COLO668 (cell line): Measurements from ENCODE around the gene UMPS.

ENCODE experiments used
- DNase-seq: peaks from one replicate; lab custom pipeline; 2025; ENCODE audit not compliant: unreplicated experiment; lab: John Stamatoyannopoulos, UW

Gene UMPS

DNA sequence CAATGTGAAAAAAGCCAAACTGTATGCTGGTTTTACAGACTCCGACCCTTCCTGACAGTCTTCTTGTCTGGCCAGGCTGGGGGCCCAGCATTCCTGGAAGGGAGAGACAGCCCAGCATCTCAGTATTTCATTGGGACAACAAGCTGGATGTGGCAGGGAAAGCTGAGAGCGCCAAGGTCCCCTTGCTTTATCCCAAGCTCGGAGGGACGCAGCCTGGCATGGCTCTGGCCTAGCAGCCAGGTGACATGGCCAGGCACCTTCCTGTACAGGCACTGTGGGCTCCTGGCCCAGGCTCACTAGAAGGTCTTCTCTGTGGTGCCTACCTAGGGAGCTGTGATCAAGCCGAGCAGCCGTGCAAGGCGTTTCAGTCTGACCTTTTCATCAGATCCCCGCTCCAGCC is 33.0 kb downstream of the UMPS start:
- no peak for DNase-seq

DNA sequence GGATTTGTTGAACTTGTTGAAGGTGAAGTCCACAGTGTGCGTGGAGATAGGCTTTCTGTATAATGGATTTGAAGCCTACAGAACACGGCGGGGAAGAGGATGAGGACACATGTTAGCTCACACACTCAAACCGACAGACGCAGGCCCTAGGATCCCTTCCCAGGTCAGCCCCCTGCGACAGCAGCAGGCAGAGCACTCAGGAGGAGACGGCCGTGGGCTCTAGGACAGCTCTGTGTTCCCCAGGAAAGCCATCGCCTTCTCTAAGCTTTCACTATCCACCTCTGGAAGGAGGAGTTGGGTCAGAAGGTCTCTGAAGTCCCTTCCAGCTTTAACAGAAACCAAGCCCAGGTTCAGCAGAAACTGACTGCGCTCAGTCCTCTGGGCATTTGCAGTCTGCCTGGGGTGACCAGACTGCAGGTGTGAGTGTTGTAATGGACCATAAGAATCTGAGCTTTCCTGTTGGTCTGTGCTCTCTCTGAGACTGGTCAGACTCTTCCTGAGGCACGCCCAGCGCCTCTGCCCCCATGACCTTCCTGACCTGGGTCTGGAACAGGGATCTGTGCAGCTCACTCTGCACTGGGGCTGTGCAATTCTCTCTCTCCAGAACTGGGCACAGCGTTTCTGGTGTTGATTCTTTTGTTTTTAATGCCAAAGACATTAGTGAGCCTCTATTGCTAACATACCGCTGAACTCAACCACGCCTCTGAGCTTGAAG is 33.5 kb downstream of the UMPS start:
- DNase-seq: no peak

DNA sequence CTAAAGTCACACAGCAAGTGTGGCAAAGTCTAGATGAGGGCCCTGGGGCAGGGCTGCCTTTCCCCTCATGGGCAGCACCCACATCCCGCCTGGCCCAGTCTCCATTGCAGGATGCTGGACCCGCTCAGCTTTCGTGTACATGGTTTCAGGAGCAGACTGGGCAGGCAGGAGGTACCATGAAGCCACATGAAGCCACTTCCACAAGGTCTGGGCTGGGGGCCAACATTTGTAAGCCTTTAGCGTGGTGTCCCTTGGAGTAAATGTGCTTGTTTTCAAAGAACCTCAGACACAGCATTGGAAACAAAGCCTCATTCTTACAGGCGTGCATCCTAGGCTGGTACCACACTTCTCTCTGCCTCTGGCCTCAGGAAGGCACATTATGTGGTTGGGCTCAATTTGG is 34.5 kb downstream of the UMPS start:
- no peak for DNase-seq

GRCh38 chr3:124765197-124765840 is 35.1 kb downstream of the UMPS start:
- no peak for DNase-seq

- no peak for DNase-seq
Measured at GRCh38 chr3:124766113-124767095, 36.2 kb downstream of the UMPS start.

GRCh38 chr3:124767264-124767663 is 37.0 kb downstream of the UMPS start:
- DNase-seq: no peak

- no peak for DNase-seq
Measured at GRCh38 chr3:124767691-124768090, 37.4 kb downstream of the UMPS start.

DNA sequence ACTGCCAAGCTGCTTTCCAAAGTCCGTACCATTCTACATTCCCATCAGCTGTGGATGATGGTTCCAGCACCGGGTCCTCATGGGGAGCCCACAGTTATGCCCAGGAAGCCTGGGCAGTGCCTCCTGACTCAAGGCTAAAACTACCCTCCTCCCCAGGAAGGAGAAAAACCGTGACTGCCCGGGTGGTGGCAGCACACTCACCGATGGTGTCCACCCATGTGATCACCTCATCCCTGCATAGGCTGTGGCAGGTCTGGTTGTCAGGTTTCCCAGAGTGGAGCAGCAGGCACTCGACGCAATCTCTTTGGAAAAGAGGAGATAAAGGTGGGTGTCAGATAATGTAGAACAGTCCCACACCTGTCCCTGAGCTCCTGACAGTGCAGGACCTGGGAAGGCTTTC is 38.6 kb downstream of the UMPS start:
- DNase-seq: peak; percentile 43

DNA sequence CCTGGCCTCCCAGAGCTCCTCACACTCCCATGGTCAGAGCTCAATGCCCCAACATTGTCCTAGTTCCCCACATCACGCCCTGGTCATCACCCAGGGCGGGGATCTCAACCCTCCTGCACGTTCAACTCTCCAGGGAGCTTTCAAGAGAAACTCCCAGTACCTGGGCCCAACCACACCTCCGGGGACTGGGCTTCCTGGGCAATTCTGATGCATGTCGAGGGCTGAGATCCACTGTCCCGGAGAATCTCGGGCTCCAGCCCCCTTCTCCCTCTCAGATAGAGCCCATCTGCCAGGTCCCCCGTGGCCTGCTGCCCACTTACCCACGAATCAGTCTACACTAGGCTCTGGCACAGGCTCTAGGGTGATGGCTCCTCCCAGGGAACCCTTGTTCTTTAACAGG is 39.2 kb downstream of the UMPS start:
- DNase-seq: no peak

GRCh38 chr3:124770336-124771082 is 40.3 kb downstream of the UMPS start:
- DNase-seq: no peak

- no peak for DNase-seq
Measured at GRCh38 chr3:124771083-124771445, 40.8 kb downstream of the UMPS start.

DNA sequence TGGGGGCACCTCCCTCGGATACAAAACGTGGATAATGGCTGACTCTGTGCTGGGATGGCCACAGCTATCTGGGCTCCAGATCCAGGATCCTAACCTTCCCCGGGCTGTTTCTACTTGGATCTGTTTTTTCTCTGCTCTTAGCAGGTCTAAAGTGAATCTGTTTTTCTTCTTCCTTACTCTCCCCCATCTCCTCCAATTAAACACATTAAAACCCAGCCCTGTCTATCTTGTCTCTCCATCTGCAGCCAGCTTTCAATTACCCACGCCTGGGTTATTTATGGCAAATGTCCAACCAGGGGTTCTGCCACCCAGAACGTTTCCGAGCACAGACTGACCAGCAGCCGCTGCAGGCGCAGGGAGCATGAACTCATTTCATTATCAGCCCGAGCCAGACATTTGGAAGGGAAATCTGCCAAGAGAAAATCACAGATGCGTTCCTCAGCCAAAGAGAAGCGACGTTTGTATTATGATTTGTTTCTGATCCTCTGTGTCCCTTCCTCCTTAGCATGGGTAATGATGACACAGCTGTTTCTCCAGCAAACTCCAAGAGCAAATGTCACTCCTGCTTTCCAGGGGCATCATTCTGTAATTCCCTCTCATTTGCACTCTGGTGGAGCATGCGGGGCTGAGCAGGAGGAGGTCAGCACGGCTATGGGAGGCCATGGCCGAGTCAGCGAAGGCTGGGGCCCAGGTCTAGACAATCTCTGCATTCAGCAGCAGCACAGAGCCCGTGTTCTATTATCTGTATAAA is 42.0 kb downstream of the UMPS start:
- no peak for DNase-seq

- no peak for DNase-seq
Measured at GRCh38 chr3:124773351-124774326, 43.4 kb downstream of the UMPS start.

DNA sequence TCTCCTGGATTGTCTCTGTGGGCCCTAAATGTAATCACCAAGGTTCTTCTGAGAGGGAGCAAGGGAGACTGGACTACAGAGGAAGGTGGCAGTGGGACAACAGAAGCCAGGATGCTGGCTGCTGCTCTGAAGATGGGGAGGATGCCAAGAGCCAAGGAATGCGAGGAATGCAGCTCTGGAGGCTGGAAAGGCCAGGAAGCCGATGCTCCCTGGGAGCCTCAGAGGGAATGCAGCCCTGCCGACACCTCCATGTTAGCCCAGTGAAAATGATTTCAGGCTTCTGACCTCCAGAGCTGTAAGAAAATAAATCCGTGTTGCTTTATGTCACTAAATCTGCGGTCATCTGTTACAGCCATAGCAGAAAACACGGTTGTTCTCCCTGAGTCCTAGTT is 44.1 kb downstream of the UMPS start:
- DNase-seq: no peak

DNA sequence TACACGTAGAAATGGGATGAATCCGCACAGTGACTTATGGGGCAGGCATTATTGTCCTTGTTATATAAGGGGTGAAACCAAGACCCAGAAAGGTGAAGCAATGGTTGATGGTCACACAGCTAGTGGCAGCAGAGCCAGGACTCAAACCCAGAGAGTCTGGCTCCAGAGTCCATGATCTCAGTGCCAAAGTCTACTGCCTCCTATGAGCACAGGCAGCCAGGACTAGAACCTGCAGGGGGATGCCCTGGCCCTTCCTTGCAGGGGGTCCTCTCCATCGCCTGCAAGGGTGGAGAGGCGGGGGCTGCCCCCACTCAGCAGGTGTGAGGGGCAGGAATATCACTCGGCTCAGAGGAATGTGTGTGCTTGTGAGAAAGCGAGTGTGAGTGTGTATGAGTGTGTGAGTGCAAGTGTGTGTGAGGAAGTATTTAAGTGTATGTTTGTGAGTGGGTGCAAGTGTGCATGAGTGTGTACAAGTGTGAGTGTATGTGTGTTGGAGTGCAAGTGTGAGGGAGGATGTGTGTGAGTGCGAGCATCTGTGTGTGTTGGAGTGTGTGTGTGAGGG is 44.7 kb downstream of the UMPS start:
- no peak for DNase-seq

GRCh38 chr3:124775877-124776276 is 45.6 kb downstream of the UMPS start:
- no peak for DNase-seq

DNA sequence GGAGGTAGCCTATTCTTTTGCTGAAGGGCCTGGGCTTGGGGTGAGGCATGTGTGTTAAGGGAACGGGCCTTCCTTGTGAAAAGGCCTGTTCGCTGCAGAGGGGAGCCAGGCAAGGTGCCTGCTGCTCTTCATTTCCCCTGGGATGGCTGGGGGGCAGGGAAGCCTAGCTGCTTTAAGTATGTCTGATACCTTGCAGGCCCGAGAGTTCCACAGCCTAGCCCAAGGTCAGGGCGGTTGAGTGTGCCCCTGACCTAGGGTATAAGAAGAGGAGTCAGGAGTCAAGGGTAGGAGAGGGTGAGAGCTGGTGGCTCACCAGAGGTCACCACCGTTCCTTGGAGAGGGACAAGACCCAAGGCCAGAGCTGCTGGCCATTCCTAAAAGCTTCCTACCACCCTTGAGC is 46.6 kb downstream of the UMPS start:
- DNase-seq: no peak

- DNase-seq: no peak
Measured at GRCh38 chr3:124777762-124778470, 47.7 kb downstream of the UMPS start.
